DMS114 treated with DMSO at 0.1 percent for 48 hours (cell line): ENCODE data around the gene EP300.
"Not testable (repeated sequence)": the region's sequence is repeated elsewhere in the genome, so short reads cannot be mapped to it uniquely, and the experiment has no call there.

Experiments used
- DNase-seq: peaks from one replicate; lab custom pipeline; 2025; ENCODE audit not compliant: unreplicated experiment; lab: John Stamatoyannopoulos, UW

Gene EP300

DNA sequence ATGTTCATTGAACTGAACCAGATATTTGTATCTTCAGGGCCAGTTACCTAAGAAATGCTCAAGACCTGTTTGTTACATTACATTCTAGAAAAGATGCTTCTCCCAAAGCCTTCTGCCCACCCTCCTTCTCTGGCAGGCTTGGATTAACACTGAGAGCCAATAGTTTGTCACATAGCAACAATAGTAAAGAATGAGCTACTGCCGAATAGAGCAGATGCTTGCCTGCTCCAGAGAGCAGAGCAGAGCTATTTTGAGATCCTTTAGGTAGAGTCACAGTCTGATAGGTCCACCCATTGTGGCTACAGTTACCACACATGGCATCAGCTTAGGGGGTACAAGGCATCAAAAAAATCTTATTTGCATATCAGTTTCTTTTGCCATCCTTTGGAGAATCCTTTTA lies 13.5 kb upstream of the EP300 start:
- DNase-seq: no peak

DNA sequence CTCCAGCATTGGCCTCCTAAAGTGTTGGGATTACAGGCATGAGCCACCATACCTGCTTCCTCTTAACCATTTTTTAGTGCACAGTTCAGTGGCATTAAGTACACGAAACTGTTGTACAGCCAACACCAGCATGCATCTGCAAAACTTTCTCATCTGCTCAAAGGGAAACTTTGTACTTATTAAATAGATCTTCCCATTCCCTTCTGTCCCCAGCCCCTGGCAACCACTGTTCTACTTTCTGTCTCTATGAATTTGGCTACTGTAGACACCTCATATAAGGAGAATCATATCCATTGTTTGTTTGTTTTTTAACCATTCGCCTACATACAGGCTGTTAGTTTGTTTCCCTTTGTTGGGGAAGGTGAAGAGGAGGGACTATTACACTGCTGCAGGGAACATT lies 6.5 kb upstream of the EP300 start:
- DNase-seq: no peak

DNA sequence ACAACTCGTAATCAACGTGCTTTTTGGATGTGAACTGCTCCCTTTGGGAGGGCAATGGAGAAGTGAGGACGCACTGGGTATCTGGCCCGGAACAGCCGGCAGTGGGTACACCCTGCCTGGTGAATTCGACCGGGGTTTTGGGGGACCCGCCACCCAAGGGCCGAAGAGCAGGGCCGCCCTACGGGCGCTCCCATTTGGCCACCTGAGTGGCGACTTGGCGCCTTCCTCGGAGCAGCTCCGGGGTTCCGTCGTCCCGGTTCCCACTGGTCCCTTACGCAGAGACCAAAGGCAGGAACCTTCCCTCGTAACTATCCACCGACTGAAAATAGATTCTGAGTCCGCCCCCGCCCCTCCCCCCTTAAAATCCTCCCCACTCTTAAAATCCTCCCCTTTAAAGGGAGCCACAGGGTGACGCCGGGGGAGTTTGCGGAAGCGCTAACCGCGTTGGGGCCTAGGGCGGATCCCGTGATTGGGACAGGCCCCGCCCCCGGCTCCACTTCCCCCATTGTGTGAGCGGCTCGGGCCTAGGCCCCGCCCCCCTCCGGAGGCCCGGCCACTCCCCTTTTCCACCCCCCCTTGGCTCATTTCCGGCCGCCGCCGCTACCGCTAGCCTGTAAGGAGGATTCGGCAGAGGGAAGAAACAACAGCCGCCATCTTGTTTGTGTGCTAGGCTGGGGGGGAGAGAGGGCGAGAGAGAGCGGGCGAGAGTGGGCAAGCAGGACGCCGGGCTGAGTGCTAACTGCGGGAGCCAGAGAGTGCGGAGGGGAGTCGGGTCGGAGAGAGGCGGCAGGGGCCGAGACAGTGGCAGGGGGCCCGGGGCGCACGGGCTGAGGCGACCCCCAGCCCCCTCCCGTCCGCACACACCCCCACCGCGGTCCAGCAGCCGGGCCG lies 1.0 kb upstream of the EP300 start:
- DNase-seq: peak; percentile 92

DNA sequence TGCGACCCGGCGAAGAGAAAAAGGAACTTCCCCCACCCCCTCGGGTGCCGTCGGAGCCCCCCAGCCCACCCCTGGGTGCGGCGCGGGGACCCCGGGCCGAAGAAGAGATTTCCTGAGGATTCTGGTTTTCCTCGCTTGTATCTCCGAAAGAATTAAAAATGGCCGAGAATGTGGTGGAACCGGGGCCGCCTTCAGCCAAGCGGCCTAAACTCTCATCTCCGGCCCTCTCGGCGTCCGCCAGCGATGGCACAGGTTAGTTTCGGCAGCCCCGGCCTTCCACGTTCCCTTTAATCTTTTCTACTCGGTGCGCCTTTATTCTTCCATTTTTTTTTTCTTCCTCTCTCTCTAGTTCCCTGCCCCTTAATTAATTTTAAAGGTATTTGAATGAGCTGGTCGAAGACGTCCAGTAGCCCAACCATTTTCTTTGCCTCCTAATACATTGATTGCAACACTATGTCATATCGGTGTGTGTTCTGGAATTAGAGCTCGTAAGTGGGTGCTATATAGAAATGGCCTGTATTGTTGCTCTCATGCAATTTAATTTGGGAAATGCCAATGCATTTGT lies 537 bp downstream of the EP300 start:
- DNase-seq: peak; percentile 34

DNA sequence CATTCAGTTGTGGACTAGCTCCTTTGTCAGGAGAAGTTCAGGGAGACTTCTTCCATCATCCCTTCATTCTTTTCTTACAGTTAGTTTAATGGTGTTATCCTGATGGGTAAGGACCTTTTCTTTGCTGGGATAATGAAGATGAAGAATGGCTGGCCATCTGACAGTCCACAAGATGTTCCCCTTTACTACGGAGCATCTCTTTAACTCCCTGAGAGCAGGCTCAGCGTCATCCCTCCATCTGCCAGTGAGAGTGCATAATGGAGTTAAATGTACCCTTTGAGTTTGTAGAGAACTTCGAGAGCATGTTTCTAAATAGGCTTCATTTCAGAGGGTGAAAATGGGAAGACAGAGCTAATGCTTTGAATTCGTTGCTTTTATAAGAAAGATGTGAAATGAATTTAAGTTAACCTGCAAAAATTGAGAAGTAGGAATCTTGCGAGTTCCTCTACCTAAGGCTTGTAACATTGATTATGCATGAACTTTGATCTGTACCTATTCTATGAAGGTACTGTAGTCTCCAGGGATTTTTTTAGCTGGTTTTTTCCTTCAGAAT lies 1.7 kb downstream of the EP300 start:
- DNase-seq: peak; percentile 48

DNA sequence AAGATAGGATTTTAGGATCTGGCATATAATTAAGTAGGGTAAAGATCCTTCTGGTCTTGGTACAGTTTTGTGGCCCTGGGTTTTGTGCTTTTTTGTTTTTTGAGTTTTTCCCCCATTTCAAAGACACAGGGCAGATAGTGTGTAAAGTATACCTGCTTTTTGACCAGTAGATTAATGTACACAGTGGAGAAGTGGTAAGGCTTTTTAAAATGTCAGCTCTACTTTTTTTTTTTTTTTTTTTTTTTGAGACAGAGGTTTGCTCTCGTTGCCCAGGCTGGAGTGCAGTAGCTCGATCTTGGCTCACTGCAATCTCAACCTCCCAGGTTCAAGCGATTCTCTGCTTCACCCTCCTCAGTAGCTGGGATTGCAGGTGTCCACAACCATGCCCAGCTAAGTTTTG lies 4.0 kb downstream of the EP300 start:
- no peak for DNase-seq

DNA sequence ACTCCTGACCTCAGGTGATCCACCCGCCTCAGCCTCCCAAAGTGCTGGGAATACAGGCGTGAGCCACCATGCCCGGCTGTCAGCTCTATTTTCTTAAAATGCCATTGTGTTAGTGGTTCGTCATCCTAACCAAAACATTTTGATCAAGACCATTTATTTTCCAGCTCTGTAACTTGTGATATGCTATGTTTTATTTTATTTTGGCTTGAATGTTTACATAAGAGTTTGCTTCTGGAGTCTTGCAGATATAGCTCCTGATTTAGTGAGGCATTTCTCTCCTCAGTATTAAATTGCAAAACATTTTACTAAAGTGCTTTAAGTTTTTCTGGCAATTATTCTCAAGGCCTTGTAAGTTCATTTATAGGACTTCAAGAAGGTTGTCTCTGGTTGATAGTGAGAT lies 4.4 kb downstream of the EP300 start:
- DNase-seq: no peak

DNA sequence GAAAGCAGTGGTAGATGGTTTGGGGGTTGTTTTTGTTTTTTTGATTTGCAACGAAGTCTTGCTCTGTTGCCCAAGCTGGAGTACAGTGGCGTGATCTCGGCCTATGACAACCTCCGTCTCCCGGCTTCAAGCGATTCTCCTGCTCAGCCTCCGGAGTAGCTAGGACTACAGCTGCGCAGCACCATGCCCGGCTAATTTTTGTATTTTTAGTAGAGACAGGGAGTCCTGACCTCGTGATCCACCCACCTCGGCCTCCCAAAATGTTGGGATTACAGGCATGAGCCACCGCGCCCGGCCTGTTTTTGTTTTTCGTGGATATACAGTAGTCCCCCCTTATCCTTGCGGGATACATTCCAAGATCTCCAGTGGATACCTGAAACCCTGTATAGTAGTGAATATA lies 6.6 kb downstream of the EP300 start:
- no peak for DNase-seq

DNA sequence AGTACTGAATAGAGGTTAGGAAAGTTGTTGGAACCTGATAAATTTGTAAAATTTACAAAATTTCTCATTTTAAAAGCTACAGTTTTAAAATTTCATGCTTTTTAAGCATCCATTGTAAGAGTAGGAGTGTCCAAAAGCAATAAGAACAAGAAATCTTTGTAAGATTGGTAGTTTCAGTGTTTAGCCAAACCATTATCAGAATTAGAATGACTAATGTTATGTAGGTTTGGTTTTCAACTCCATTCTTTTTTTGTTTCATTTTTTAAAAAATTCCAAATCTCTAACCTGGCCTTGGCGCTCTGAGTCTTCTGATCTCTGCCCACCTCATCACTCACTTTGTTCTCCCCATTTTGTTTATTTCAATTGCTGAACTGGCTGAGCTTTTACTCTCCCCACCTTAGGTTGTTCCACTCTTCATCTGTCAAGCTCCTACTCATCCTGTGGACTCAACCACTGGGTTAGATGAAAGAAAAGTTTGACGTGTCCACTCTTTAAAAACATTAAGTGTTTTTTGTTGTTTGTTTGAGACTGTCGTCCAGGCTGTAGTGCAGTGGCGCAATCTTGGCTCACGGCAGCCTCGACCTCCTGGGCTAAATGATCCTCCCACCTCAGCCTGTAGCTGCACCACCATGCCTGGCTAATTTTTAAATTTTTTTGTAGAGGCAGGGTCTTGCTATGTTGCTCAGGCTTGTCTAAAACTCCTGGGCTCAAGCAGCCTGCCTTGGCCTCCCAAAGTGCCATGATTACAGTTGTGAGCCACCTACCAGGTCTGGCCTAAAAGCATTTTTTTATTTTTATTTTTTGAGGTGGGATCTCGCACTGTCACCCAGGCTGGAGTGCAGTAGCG lies 14.0 kb downstream of the EP300 start:
- DNase-seq: no peak

DNA sequence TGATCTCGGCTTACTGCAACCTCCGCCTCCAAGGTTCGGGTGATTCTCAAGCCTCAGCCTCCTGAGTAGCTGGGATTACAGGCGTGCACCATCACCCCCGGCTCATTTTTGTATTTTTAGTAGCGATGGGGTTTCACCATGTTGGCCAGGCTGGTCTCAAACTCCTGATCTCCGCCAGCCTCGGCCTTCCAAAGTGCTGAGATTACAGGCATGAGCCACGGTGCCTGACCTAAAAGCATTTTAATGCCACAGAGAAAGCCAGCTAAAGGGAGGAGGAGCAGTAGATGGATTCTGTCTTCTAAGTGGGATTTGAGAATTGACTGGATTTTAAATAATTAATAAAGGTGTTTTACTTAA lies 14.6 kb downstream of the EP300 start:
- not testable (repeated sequence) for DNase-seq

DNA sequence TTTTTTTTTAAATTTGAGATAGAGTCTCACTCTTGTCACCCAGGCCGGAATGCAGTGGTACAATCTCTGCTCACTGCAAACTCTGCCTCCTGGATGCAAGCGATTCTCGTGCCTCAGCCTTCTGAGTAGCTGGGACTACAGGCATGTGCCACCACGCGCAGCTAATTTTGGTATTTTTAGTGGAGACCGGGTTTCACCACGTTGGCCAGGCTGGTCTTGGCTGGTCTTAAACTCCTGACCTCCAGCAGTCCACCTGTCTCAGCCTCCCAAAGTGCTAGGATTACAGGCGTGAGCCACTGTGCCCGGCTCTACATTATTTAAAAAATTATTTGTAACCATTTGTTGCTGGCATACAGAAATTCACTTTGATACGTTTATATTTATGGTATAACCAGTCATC lies 18.6 kb downstream of the EP300 start:
- DNase-seq: no peak

DNA sequence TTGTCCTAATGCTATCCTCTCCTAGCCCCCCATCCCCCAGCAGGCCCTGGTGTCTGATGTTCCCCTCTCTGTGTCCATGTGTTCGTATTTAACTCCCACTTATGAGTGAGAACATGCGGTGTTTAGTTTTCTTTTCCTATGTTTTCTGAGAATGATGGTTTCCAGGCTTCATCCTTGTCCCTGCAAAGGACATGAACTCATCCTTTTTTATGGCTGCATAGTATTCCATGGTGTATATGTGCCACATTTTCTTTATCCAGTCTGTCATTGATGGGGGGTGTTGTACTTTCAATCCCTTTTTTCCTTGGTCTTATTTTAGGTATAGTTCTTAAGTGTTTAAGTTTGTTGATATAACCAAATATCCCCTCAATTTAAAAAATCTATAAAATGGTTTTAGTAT lies 23.9 kb downstream of the EP300 start:
- DNase-seq: no peak

DNA sequence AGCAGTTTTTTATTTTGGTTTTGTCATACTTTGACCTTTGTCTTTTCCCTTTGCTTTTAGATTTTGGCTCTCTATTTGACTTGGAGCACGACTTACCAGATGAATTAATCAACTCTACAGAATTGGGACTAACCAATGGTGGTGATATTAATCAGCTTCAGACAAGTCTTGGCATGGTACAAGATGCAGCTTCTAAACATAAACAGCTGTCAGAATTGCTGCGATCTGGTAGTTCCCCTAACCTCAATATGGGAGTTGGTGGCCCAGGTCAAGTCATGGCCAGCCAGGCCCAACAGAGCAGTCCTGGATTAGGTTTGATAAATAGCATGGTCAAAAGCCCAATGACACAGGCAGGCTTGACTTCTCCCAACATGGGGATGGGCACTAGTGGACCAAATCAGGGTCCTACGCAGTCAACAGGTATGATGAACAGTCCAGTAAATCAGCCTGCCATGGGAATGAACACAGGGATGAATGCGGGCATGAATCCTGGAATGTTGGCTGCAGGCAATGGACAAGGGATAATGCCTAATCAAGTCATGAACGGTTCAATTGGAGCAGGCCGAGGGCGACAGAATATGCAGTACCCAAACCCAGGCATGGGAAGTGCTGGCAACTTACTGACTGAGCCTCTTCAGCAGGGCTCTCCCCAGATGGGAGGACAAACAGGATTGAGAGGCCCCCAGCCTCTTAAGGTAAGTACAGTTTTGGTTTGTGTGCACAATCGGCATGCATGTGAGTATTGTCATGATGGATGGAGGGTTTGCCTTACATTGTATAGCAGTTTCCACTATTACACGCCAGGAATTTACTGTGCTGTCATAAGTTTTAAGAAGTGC lies 25.0 kb downstream of the EP300 start:
- DNase-seq: no peak

DNA sequence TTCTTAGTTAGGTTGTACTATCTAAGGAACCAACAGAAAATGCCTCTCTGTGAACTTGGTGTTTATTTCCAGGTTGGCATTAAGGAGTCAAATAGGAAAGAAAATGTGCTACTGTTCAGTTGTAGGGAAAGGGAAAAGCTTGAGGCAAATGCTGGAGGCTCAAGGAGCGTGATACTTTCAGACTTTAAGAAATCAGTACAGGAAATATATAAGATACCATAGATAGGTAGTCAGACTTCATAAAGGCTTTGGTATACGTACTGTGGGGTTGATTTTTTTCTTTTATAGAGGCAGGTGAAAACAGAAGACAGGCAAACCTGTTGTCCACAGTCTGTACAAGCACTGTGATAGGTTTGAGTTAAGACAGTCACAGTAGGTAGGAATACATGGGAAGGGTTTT lies 30.8 kb downstream of the EP300 start:
- DNase-seq: no peak

DNA sequence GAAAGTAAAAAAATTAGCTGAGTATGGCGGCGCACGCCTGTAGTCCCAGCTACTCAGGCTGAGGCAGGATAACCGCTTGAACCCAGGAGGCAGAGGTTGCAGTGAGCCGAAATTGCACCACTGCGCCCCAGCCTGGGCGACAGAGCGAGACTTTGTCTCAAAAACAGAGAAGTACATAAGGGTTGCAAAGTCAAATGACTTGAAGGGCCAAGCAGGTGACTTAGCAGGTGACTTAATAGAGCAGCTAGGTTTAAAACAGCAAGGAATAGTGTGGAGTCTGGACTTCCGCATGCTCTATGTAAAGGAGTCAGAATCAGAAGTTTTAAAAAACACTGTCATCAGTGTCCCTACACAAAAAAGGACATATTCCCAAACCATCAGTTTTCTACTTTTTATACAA lies 31.7 kb downstream of the EP300 start:
- DNase-seq: no peak

DNA sequence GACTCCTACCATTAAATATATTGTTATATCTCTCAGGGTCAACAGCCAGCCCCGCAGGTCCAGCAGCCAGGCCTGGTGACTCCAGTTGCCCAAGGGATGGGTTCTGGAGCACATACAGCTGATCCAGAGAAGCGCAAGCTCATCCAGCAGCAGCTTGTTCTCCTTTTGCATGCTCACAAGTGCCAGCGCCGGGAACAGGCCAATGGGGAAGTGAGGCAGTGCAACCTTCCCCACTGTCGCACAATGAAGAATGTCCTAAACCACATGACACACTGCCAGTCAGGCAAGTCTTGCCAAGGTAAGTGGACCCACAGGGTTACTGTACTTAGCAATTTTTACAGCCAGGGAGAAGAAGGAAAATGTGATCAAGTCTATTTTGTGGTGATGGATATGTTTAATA lies 35.1 kb downstream of the EP300 start:
- DNase-seq: no peak

DNA sequence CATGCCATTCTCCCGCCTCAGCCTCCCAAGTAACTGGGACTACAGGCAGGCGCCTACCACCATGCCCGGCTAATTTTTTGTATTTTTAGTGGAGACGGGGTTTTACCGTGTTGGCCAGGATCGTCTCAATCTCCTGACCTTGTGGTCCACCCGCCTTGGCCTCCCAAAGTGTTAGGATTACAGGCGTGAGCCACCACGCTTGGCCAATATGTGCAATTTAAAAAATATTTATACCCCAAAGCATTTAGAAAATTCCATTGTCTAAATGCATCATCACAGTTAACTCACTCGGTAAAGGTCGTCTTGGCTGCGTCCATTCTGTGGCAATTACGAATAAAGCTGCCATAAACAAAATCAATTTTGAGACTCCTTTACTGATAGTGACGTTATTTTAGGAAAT lies 36.2 kb downstream of the EP300 start:
- no peak for DNase-seq

DNA sequence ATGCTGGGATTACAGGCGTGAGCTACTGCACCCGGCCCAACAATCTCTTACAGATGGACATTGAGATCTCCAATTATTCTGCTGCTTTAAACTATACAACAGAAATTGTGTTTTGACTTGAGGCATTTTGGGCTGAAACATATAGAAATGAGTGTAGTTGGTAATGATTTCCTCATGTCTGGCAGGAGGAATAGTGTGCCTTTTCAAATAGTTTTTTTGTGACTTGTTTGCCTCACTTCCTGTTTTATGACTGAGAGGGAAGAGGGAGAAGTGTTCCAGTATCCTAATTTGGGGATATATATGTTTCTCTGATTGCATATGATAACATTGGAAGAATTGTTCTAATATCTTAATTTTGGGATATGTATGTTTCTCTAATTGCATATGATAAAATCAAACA lies 40.2 kb downstream of the EP300 start:
- DNase-seq: no peak

DNA sequence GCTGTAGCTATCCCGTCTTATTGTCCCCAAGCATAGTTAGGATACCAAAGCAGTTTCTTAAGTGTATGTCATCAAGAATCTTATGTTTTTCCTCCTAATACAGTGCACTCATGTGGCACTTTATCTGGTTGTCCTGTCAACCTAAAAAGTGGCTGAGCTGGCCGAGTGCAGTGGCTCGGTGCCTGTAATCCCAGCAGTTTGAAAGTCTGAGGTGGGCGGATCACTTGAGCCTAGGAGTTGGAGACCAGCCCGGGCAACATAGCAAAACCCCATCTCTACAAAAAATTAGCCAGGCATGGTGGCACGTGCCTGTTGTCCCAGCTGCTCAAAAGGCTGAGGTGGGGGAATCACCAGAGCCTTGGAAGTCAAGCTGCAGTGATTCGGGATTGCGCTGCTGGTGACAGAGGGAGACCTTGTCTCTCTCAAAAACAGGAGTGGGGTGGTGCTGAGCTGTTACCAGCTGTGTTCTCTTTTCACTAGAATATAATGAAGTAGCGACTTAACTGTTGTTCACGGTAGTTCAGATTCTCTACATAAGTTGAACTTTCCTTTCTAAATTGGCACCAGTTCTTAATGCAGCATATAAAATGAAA lies 48.1 kb downstream of the EP300 start:
- no peak for DNase-seq

DNA sequence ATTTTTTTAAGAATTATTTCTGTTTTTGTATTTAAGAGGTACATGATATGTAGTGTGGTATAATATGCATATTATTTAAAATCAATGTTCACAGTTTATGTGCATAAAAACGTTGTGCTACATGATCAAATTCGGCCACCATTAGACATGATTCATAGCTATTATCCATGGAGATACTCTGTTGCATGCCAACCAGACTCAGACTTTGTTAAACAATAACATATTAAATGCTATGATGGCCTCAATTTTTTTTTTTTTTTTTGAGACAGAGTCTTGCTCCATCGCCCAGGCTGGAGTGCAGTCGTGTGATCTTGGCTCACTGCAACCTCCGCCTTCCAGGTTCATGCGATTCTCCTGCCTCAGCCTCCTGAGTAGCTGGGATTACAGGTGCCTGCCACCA lies 53.5 kb downstream of the EP300 start:
- DNase-seq: not testable (repeated sequence)
